Left kidney (tissue), 2 donors: Measurements from ENCODE around the gene ARHGAP35. TPM values are rescaled to one million over a fixed set of nuclear protein-coding genes. Genes with fewer than 3 reads are reported as not detected.
"Not testable (repeated sequence)": the region's sequence is repeated elsewhere in the genome, so short reads cannot be mapped to it uniquely, and the experiment has no call there.

Experiments used
- DNase-seq: peaks from one replicate; pipeline ENCODE4 v3.0.0-alpha.2; 2013
- polyA plus RNA-seq: library from polyadenylated mRNA; unstranded; fragments of 120-200 nt; gene quantifications from one replicate; pipeline ENCODE4 v1.2.1, GENCODE V29; 2013; ENCODE audit not compliant: insufficient read length

ARHGAP35 gene
- polyA plus RNA-seq, 1 donor: 51.4 TPM

- DNase-seq: no peak
These were observed 6.4 kb downstream of the ARHGAP35 start for GRCh38 chr19:46867170-46867569.

DNA sequence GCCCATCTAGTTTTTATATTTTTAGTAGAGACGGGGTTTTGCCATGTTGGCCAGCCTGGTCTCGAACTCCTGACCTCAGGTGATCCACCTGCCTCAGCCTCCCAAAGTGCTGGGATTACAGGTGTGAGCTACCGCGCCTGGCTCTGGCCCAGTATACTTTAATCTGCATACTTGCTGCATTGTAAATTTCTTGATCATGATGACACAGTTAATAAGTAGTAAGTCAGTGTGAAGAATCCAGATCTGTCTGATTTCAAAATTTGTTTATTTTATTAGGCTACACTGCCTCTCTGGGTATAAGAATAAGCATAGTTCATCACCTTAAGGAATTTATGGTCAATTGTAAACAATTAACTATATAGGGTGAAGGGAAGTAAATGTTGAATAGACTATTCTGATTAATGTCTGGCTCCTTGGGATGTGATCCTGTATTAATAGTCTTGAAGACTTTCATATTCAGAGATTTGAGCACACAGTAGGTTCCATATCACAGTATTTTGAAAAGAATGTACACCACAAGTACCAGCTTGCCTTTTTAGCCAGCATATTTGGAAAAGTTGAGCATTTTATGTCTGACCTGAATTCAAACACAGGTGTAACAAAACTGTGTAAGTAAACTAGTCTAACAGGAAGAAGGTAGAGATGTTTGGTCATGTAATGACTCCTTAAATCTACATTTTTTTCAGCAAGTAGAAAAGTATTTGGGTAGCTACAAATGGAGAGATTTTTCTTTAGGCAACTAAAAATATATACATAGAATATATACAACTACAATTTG lies 7.4 kb downstream of the ARHGAP35 start:
- DNase-seq: no peak

DNA sequence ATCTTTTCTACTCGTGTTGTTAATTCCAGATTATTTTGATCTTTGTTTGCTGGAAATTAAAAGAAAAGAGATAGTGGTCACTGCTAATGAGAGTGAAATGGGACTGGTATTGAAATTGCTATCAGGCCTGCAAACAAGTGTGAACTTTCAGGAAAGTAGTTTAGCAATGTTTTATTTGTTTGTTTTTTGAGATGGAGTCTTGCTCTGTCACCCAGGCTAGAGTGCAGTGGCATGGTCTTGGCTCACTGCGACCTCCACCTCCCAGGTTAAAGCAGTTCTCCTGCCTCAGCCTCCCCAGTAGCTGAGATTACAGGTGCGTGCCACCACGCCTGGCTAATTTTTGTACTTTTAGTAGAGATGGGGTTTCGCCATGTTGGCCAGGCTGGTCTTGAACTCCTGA lies 10.4 kb downstream of the ARHGAP35 start:
- DNase-seq: not testable (repeated sequence)

- no peak for DNase-seq
These were observed 12.2 kb downstream of the ARHGAP35 start for GRCh38 chr19:46872967-46873366.

DNA sequence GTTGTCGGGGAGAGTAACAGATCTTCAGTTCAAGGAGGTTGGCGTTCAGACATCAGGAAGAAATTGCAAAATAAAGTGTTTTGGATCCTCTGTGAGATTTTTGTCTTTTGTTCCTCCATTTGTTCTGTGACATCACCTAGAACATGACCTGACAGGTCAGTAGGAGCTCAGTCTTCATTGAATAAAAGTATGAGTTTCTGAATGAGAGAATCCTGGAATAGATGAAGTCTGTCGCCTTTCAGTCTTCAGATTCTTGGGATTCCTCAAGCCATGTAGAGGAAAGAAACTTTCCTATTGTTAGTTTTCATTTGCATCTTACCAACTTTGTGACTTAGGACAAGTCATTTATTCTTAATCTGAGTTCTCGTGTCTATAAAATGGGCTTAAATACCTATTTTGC lies 14.4 kb downstream of the ARHGAP35 start:
- DNase-seq: no peak

- DNase-seq: no peak
These were observed 14.9 kb downstream of the ARHGAP35 start for GRCh38 chr19:46875657-46876056.

DNA sequence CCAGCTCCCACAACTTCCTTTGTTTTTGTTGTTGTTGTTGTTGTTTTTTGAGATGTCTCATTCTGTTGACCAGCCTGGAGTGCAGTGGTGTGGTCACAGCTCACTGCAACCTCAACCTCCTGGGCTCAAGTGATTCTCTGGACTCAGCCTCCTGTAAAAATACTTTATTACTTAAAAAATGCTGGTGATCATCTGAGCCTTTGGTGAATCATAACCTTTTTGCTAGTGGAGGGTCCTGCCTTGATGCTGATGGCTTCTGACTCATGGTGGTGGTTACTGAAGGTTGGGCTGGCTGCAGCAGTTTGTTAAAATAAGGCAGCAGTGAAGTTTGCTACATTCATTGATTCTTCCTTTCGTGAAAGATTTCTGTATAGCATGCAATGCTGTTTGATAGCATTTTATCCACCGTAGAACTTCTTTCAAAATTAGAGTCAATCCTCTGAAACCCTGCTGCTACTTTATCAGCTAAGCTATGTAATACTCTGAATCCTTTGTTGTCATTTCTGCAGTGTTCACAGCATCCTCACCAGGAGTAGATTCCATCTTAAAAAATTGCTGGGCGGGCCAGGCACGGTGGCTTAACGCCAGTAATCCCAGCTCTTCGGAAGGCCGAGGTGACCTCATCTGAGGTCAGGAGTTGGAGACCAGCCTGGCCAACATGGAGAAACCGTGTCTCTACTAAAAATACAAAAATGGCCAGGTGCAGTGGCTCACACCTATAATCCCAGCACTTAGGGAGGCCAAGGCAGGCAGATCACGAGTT lies 18.0 kb downstream of the ARHGAP35 start:
- no peak for DNase-seq

DNA sequence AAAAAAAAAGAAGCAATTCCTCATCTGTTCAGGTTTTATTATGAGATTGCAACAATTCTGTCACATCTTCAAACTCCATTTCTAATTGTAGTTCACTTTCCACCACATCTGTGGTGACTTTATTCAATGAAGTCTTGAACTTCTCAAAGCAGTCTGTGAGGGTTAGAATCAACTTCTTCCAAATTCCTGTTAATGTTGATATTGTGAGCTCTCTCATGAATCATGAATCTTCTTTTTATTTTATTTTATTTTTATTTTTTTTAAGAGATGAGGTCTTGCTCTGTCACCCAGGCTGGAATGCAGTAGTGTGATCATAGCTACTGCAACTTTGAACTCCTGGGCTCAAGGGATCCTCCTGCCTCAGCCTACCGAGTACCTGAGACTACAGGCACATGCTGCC lies 19.6 kb downstream of the ARHGAP35 start:
- no peak for DNase-seq

GRCh38 chr19:46881092-46881491 lies 20.3 kb downstream of the ARHGAP35 start:
- no peak for DNase-seq

DNA sequence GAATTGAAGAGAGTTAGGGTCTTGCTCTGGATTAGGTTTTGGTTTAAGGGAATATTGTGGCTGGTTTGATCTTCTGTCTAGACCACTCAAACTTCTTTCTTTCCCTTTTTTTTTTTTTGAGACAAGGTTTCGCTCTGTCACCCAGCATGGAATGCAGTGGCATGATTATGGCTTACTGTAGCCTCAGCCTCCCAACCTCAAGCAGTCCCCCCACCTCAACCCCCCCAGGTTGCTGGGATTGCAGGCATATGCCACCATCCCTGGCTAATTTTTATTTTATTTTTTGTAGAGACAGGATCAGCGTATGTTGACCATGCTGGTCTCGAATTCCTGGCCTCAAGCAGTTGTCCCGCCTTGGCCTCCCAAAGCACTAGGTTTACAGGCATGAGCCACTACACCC lies 21.2 kb downstream of the ARHGAP35 start:
- DNase-seq: no peak

- not testable (repeated sequence) for DNase-seq
These were observed 22.0 kb downstream of the ARHGAP35 start for GRCh38 chr19:46882751-46883150.

GRCh38 chr19:46885411-46885810 lies 24.6 kb downstream of the ARHGAP35 start:
- no peak for DNase-seq

DNA sequence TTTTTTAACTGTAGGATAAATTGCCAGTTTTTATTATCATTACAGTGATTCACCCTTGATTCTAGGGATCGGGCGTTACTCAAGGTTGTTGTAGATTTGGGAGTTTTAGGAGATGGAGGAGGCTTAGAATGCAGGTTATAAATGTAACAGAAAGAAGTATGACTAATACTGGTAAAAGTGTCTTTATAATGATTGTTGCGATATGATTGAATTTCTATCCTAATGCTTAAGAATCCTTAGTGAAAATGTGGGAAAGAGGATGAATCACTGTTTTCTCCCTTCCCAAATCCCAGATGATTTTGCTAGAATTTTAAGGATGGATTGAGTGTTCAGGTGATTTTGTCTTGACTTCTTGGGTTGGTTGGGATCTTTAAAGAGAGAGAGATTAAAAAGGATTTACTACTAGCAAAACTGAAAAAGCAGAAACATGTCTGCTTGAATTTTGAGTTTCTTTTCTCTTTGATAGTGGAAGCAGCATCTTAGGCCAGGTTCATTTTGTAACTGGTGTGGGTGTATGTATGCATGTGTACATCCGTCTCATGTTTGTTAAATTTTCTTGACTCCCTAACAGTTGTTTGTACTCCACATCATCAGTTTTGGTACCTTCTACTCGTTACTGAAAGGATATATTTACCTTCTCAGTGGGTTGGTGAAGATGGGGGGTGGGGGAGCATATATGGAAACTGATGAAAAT lies 25.9 kb downstream of the ARHGAP35 start:
- DNase-seq: no peak

DNA sequence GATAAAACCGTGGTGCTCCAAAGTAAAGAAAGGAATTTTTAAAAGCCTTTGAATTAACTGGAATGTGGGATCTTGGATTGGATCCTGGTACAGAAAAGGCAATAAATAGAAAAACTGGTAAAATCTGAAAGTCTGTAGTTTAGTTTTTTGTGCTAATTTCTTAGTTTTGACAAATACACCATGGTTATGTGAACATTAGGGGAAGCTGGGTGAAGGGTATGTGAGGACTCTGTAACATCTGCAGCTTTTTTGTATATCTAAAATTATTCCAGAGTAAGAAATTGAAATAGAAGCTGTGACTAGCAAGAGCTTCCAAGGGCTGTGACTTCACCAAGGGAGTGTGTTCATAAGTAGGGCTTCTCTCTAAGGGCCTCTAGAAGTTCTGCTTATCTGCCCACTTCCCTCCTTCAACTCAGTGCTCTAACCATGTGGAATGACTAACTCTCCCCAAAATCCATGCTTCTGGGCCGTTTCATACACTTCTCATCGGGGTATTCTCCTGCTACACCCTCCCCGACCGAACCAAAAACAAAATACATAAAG lies 26.5 kb downstream of the ARHGAP35 start:
- no peak for DNase-seq

GRCh38 chr19:46890423-46891170 lies 29.8 kb downstream of the ARHGAP35 start:
- no peak for DNase-seq

DNA sequence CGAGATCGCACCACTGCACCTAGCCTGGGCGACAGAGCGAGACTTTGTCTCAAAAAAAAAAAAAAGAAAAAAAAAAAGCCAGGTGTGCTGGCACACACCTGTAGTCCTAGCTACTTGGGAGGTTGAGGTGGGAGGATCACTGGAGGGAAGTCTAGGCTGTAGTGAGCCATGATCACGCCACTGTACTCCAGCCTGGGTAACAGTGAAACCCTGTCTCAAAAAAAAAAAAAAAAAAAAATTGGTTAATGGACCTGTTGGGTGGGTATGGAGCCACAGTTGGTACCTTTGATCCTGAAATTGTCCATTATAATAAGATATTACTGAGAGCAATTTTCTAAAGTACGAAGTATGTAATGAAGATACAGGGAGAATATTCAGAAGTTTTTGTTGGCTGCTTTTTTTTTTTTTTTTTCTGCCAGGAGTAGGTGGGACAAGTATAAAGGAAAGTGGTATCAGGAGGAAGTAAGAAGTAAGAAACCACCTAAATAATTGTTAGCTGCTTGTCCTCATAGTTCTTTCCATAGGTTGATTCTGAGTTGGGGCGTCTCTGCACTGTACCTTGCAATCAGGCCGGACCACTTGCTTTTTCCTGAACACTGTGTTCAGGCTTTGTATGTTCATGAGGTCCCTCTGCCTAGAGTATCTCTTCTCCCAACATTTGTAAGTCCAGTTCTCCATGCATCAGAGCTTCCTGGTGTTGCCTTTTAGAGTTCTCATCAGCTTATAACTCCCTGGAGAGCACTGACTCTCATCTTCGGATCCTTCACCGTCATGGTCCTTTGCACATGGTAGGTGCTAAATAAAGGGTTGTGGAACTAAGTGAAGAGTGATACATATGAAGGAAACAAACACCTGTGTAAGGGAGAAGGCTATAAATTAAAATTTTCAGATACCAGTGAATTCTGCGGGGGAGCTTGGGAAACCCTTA lies 31.7 kb downstream of the ARHGAP35 start:
- DNase-seq: no peak

DNA sequence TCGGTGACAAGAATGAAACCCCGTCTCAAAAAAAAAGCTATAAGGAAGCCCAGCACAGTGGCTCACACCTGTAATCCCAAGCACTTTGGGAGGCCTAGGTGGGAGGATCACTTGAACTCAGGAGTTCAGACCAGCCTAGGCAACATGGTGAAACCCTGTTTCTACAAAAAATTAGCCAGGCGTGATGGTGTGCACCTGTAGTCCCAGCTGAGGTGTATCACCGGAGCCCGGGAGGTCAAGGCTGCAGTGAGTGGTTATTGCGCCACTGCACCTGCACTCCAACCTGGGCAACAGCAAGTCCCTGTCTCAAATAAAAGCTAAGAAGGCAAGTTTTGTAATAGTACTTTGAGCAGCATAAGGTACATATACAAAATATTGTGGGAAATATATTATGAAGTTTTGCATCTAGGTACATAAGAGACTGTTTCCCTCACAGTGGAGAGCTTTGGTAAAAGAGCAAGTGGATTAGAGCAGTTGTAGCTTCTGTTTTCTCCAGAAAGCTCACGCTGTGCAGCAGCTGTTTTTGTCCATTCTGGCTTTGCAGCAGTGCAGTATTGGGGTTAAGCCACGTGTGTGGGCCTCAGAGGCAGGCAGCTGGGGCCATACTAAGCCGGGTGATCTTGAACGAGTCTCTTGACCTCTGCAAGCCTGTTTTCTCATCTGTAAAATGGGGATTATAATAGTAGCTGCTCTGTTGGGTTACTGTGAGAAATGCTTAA lies 35.4 kb downstream of the ARHGAP35 start:
- DNase-seq: no peak

GRCh38 chr19:46898731-46899130 lies 37.9 kb downstream of the ARHGAP35 start:
- DNase-seq: no peak

DNA sequence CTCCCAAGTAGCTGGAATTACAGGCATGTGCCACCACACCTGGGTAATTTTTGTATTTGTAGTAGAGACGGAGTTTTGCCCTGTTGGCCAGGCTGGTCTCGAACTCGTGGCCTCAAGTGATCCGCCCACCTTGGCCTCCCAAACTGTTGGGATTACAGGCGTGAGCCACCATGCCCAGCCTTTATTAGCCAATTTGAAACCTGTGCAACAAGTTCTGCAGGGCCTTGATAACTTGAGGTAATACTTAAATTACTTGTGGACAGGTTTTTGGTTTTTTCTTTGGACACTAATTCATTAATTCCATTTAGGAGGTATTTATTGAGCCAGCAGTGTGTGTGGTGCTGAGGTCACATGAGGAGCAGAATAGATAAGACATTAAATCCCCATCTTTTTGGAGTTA lies 39.5 kb downstream of the ARHGAP35 start:
- DNase-seq: no peak
